GM18858 (cell line): ENCODE results near the gene HUS1.
"Not testable (repeated sequence)": the region's sequence is repeated elsewhere in the genome, so short reads cannot be mapped to it uniquely, and the experiment has no call there.

Source experiments
- ATAC-seq: cut with Tn5 transposase; IDR thresholded peaks from one replicate; pipeline ENCODE4 v1.9.1; 2021; ENCODE audit not compliant: unreplicated experiment

Gene HUS1

DNA sequence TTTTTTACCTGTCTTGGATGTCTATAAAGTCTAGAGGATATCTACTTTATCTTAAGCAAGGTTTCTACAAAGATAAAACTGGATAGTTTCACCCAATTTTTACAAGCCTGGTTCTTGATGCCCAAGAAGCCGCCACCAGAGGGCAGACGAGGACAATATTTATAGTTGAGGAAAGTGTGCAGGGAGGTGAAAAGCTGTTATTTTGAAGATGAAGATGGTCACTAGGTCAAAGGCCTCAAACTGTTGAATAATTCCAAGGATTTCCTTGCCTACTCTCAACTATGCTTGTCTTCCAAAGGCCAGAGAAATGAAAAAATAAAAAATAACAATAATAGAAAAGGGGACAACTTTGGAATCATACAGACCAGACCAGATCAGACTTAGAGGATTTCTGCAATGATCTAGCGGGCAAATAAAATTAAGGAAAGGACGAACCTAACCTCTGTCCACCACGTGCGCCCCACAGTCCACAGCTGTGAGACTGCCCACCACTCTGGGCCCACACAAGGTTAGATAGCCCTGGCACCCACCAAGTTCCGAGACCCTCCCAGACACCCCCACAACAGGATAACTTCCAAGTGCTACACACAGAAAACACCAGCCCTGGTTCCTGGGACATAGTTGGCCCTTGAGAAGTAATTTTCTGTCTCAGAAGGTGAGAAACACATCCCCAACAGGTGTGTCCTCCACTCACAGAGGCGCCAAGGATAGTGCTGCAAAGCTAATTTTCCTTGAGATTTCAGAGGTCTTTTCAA lies 34.0 kb downstream of the HUS1 start:
- ATAC-seq, result peak; percentile 59

DNA sequence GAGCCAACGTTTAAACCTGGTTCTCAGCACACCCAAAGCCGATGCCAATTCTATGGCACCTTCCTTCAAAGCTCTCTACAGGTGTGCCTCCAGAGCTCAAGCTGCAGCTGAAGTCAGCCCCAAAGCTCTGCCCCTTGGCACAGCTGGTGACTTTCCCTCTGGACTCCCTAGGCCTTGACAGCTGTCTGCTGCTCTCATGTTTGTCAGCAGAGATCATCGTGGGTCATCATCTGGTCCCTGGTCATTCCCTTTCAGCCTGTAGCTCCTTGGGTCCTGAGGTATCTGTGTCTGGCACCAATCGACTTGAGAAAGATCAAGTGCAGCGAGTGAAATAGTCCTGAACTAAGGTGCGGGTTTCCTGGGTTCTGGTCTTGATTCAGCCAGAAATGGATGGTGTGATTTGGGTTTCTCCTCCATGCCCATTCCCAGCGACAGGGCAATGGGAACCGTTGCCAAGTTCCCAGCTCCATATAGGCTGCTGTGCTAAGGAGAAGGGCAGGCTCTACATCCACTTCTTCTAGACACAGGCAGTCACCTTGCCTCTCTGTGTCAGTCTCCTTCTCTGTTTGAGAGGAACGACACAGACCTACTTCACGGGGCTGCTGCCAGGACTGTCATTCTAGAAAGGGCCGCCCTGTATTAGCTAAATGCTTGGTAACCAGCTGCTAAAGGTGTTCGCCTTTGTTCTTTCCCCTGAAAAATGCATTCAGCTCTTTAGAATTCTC lies 34.7 kb downstream of the HUS1 start:
- no peak for ATAC-seq

DNA sequence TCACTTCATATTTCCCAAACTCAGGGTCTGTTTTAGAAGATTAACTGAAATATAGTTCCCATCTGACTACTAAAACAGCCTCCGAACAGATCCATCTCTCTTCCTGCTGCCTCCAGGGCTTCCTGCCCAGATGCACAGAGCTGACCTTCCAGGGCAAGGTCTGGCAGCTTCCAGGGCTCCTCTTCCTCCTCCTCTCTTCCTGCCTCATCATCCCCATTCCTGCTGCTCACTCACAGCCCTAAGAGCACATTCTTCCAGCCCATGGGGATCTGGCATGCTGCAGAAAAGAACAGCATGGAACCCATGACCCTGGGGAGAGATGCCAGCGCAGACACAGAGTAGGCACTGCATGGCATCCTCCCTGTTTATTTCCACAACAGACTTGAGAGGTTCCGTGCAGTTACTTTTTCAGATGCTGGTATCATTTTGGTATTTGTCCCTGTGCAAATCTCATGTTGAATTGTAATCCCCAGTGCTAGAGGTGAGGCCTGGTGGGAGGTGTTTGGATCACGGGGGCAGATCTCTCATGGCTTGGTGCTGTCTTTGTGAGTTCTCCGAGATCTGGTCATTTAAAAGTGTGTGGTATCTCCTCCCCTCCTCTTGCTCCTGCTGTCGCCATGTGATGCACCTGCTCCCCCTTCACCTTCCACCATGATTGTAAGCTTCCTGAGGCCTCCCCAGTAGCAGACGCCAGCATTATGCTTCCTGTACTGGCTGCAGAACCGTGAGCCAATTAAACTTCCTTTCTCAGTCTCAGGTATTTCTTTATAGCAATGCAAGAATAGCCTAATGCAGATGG lies 35.5 kb downstream of the HUS1 start:
- no peak for ATAC-seq

GRCh38 chr7:47942651-47943050 lies 36.8 kb downstream of the HUS1 start:
- ATAC-seq, result not testable (repeated sequence)

DNA sequence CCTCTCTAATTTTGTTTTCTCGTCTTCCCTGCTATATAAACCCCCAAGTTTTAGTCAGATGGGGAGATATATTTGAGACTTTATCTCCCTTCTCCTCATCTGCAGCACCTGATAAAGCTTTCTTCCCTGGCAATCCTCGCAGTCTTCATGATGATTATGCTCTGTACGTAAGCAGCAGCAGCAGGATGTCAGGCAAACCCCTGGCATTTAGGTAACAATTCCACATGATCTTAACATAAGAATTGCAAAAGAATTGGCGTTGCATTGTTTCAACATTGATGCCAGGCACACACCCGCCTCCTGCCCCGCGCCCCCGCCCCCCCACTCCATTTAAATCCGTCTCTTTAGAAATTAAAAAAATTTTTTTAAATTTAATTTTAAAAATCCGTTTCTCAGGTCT lies 37.3 kb downstream of the HUS1 start:
- no peak for ATAC-seq

GRCh38 chr7:47941136-47941844 lies 38.1 kb downstream of the HUS1 start:
- ATAC-seq, result no peak

GRCh38 chr7:47940088-47941013 lies 39.1 kb downstream of the HUS1 start:
- ATAC-seq, result no peak

DNA sequence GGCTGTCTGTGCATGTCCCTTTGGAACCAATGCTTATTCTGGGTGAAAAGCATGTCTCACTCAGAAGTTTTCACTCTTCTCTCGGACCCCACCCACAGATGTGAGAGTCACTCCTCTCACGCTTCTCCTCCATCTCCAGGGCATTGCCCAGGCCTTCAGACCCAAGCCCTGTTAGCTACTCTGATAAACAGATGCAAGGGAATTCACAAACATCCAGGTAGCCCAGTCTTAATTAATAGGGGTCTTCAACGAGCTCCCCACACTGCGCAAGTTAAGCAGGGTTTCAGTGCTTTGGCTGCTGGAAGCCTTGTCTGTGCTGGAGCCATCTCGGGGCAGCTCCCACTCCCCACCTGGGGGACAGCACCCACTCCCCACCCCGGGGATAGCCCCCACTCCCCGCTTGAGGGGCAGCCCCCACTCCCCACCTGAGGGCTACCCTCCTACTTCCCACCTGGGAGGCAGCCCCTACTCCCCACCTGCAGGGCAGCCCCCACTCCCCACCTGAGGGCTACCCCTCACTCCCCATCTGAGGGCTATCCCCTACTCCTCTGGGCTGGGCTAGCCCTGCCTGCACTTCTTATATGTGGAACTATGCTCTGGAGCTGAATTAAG lies 39.9 kb downstream of the HUS1 start:
- no peak for ATAC-seq

DNA sequence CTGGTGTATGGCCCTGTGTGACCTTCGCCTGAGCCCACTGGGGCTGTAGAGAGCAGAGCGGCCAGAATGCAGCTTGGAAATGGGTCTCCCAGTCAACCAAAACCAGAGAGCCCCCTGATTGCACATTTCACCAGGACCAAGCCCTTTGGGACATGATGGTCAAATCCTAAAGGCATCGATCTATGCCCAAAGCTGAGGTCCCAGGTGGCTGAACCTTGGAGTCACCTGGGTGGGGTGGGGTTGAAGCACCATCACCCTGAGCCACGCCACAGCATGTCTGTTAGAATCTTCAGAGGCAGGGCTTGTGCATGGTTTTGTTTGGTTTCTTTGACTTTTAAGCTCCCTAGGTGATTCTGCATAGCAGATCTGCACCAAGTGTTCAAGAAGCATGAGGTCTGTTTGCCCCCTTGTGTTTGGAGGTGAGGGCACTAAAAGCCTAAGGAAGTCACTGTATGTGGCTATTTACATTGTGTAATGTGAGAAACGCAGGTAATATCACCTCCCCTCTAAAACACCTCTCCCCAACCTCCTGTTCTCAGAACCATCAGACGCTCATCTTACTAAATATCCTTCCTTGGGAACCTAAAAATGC lies 40.7 kb downstream of the HUS1 start:
- no peak for ATAC-seq

GRCh38 chr7:47937711-47938573 lies 41.5 kb downstream of the HUS1 start:
- peak; percentile 41 for ATAC-seq

- peak; percentile 94 for ATAC-seq
Measured at GRCh38 chr7:47937065-47937687, 42.2 kb downstream of the HUS1 start.

GRCh38 chr7:47936323-47936722 lies 43.1 kb downstream of the HUS1 start:
- ATAC-seq, result no peak

- ATAC-seq, result no peak
Measured at GRCh38 chr7:47935336-47935735, 44.1 kb downstream of the HUS1 start.

DNA sequence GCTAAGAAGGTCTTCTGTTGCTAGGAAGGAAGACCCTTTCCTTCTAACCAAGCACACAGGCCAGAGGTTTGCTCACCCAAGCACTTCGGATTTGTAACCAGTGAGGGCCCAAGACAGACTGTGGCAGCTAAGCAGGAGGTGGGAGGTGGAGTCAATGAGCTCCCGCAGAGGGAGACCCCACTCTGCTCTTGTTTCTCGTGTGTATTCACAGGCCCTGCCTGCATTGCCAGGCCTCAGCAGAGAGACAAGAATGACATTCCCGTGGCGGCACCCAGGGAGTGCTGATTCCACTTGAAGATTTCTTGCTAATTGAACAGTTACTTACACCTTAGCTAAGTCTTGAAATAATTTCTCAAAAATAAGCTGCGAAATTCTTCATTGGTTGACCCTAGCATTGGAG lies 44.6 kb downstream of the HUS1 start:
- ATAC-seq, result no peak

GRCh38 chr7:47933215-47933614 lies 46.2 kb downstream of the HUS1 start:
- ATAC-seq, result no peak

- ATAC-seq, result no peak
Measured at GRCh38 chr7:47932466-47933037, 46.9 kb downstream of the HUS1 start.

GRCh38 chr7:47932016-47932415 lies 47.4 kb downstream of the HUS1 start:
- no peak for ATAC-seq
